Subcutaneous adipose tissue (tissue), 4 donors: ENCODE measurements around the gene EXD3. TPM values are rescaled to one million over a fixed set of nuclear protein-coding genes. Genes with fewer than 3 reads are reported as not detected.

Source experiments
- CTCF ChIP-seq: fragments of 450-650 bp; IDR thresholded peaks from one replicate; pipeline ENCODE4 v1.5.1; 2016; ENCODE audit warnings: low read depth, mild to moderate bottlenecking, control low read depth, antibody characterized with exemption, moderate library complexity
- total RNA-seq, 4 donors: library from RNA; depleted of rRNA; stranded (reverse); fragments of >200 nt; gene quantifications; one replicate each; pipeline ENCODE4 v1.1.0, GENCODE V29; 2016

Gene EXD3
- total RNA-seq, 4 donors from 2014 or later, result 7.5 to 44.6 (median 10.5) TPM

GRCh38 chr9:137271696-137272076 lies 151.3 kb downstream of the EXD3 start:
- TF ChIP-seq CTCF, result no peak

GRCh38 chr9:137270929-137271695 lies 151.8 kb downstream of the EXD3 start:
- TF ChIP-seq CTCF, result no peak

- no peak for TF ChIP-seq CTCF
These were observed 153.7 kb downstream of the EXD3 start for GRCh38 chr9:137269231-137269772.

- TF ChIP-seq CTCF, result no peak
These were observed 154.3 kb downstream of the EXD3 start for GRCh38 chr9:137268538-137269201.

GRCh38 chr9:137267933-137268355 lies 155.0 kb downstream of the EXD3 start:
- TF ChIP-seq CTCF, result no peak

GRCh38 chr9:137266585-137267453 lies 156.1 kb downstream of the EXD3 start:
- no peak for TF ChIP-seq CTCF

- no peak for TF ChIP-seq CTCF
These were observed 156.8 kb downstream of the EXD3 start for GRCh38 chr9:137266162-137266527.
